IMR-90 (cell line): ENCODE data around the gene GUCD1. TPM values are rescaled to one million over a fixed set of nuclear protein-coding genes. Genes with fewer than 3 reads are reported as not detected.
A peak's percentile ranks its signal among the peaks of the same experiment; 100 is the strongest.

Experiments
- ATAC-seq: fragments of 200-7000 bp; cut with Tn5 transposase; 2 replicates; pipeline ENCODE4 v1.9.1; 2020; ENCODE audit warnings: low read depth, mild to moderate bottlenecking, moderate library complexity
- BruUV-seq: library from RNA; stranded (reverse); fragments of 400-500 nt; replicated peaks from 2 replicates; lab custom pipeline; 2021; lab: Mats Ljungman, UMichigan
- CTCF ChIA-PET: fragments of 300-600 bp; formaldehyde crosslinking; extraction: SDS; loops from one replicate; lab custom pipeline; 2021; ENCODE audit warnings: antibody characterized with exemption; lab: Yijun Ruan, JAX
- POLR2A ChIA-PET: fragments of 300-600 bp; sonication (Branson Sonifier 250); formaldehyde crosslinking; loops from one replicate; lab custom pipeline; 2022; ENCODE audit warnings: antibody characterized with exemption; ENCODE audit not compliant: unreplicated experiment; lab: Charles Lee
- DNase-seq: peaks from one replicate; pipeline ENCODE4 v3.0.0; 2013
- H2AFZ ChIP-seq: replicated peaks from 2 replicates; pipeline ENCODE3; 2013; ENCODE audit warnings: low read length, mild to moderate bottlenecking; ENCODE audit not compliant: poor library complexity
- H2AK5ac ChIP-seq: 2 replicates; pipeline ENCODE4 v1.6.1; 2013; ENCODE audit warnings: low read depth, low read length, inconsistent platforms
- H2AK9ac ChIP-seq: replicated peaks from 2 replicates; pipeline ENCODE3; 2013; ENCODE audit warnings: mild to moderate bottlenecking, low read depth, low read length, moderate library complexity; ENCODE audit not compliant: poor library complexity
- H2BK120ac ChIP-seq: 2 replicates; pipeline ENCODE4 v1.6.1; 2013; ENCODE audit warnings: low read depth, low read length, inconsistent platforms
- H2BK15ac ChIP-seq: 3 replicates; pipeline ENCODE4 v1.6.1; 2013; ENCODE audit warnings: low read depth, low read length, inconsistent platforms
- H2BK20ac ChIP-seq: 2 replicates; pipeline ENCODE4 v1.6.1; 2013; ENCODE audit warnings: low read depth, mild to moderate bottlenecking, inconsistent platforms, low read length, moderate library complexity
- H2BK5ac ChIP-seq: 2 replicates; pipeline ENCODE4 v1.6.1; 2013; ENCODE audit warnings: mild to moderate bottlenecking, low read depth, low read length, inconsistent platforms; ENCODE audit not compliant: poor library complexity, severe bottlenecking
- H3K14ac ChIP-seq: replicated peaks from 2 replicates; pipeline ENCODE4 v1.6.1; 2013; ENCODE audit warnings: low read depth, low read length, inconsistent platforms
- H3K18ac ChIP-seq: 2 replicates; pipeline ENCODE4 v1.6.1; 2013; ENCODE audit warnings: low read depth, low read length, control low read depth
- H3K23ac ChIP-seq: 2 replicates; pipeline ENCODE4 v1.6.1; 2013; ENCODE audit warnings: low read depth, low read length, inconsistent platforms
- H3K27ac ChIP-seq: 2 replicates; pipeline ENCODE4 v1.5.1; 2013; ENCODE audit warnings: mild to moderate bottlenecking, control low read depth, low read length; ENCODE audit not compliant: insufficient read depth
- H3K27me3 ChIP-seq: 2 replicates; pipeline ENCODE4 v1.6.1; 2013; ENCODE audit warnings: low read length; ENCODE audit not compliant: control insufficient read depth, insufficient read depth
- H3K36me3 ChIP-seq: 2 replicates; pipeline ENCODE4 v1.6.1; 2013; ENCODE audit warnings: low read length, mixed read lengths; ENCODE audit not compliant: control insufficient read depth, insufficient read depth
- H3K4ac ChIP-seq: 2 replicates; pipeline ENCODE4 v1.6.1; 2013; ENCODE audit warnings: low read depth, low read length, inconsistent platforms
- H3K4me1 ChIP-seq: 2 replicates; pipeline ENCODE4 v1.6.1; 2013; ENCODE audit warnings: low read length, mixed read lengths; ENCODE audit not compliant: control insufficient read depth, insufficient read depth
- H3K4me2 ChIP-seq: 2 replicates; pipeline ENCODE4 v1.6.1; 2013; ENCODE audit warnings: low read depth, mild to moderate bottlenecking, control low read depth, low read length, moderate library complexity
- H3K4me3 ChIP-seq: 2 replicates; pipeline ENCODE4 v1.5.1; 2013; ENCODE audit warnings: low read depth, mild to moderate bottlenecking, control low read depth, low read length, moderate library complexity; ENCODE audit not compliant: insufficient read depth
- H3K56ac ChIP-seq: 2 replicates; pipeline ENCODE4 v1.6.1; 2013; ENCODE audit warnings: low read length, inconsistent platforms; ENCODE audit not compliant: insufficient read depth; ENCODE audit errors: extremely low read depth
- H3K79me1 ChIP-seq, 2 experiments: 2 replicates each; pipeline ENCODE4 v1.6.1; 2013; ENCODE audit warnings: low read length in 2 of 2, inconsistent platforms in 1 of 2, low read depth in 1 of 2
- H3K9ac ChIP-seq: 2 replicates; pipeline ENCODE4 v1.6.1; 2013; ENCODE audit warnings: low read depth, low read length, control low read depth
- H3K9me1 ChIP-seq: 2 replicates; pipeline ENCODE4 v1.6.1; 2013; ENCODE audit warnings: low read length, inconsistent platforms; ENCODE audit not compliant: insufficient read depth
- H3K9me3 ChIP-seq: 2 replicates; pipeline ENCODE4 v1.6.1; 2013; ENCODE audit warnings: low read length; ENCODE audit not compliant: control insufficient read depth, insufficient read depth
- H4K20me1 ChIP-seq: 2 replicates; pipeline ENCODE4 v1.6.1; 2013; ENCODE audit warnings: low read length, inconsistent platforms; ENCODE audit not compliant: insufficient read depth
- H4K5ac ChIP-seq: 2 replicates; pipeline ENCODE4 v1.6.1; 2013; ENCODE audit warnings: mild to moderate bottlenecking, low read depth, low read length, control low read depth
- H4K8ac ChIP-seq, 2 experiments: 2 replicates each; pipeline ENCODE4 v1.6.1; 2013; ENCODE audit warnings: low read depth in 2 of 2, low read length in 2 of 2, control low read depth in 1 of 2, inconsistent platforms in 1 of 2
- H4K91ac ChIP-seq: 2 replicates; pipeline ENCODE4 v1.6.1; 2013; ENCODE audit warnings: low read depth, low read length, inconsistent platforms; ENCODE audit not compliant: insufficient read depth
- CHD1 ChIP-seq: IDR thresholded peaks from 2 replicates; pipeline ENCODE4 v1.6.1; 2012; ENCODE audit warnings: low read depth, low read length, improper control_type of control experiment
- MAZ ChIP-seq: IDR thresholded peaks from 2 replicates; pipeline ENCODE4 v1.6.1; 2012; ENCODE audit warnings: low read depth, mild to moderate bottlenecking, low read length, improper control_type of control experiment, moderate library complexity, borderline replicate concordance
- NFE2L2 ChIP-seq: fragments of 150-350 bp; IDR thresholded peaks from 2 replicates; pipeline ENCODE4 v1.6.1; 2016; ENCODE audit warnings: low read depth, mild to moderate bottlenecking, low read length
- RCOR1 ChIP-seq: IDR thresholded peaks from 2 replicates; pipeline ENCODE4 v1.6.1; 2012; ENCODE audit warnings: mild to moderate bottlenecking, low read length, improper control_type of control experiment; ENCODE audit not compliant: insufficient replicate concordance
- WGBS, 2 experiments: methylation state at CpG; one replicate each; pipeline versions ENCODE4 v1.1.5 to v1.1.7; 2013; ENCODE audit warnings: missing lambda C conversion rate in 2 of 2; ENCODE audit not compliant: insufficient read length in 1 of 2; ENCODE audit errors: extremely low coverage in 2 of 2; 5-methylcytosine and 5-hydroxymethylcytosine counted together
- dilution Hi-C: fragments of 300-500 bp; cut with HindIII; formaldehyde crosslinking; loops from one replicate; pipeline ENCODE4 v1.14.3; 2018; ENCODE audit warnings: low sequenced_read_pairs; ENCODE audit not compliant: unreplicated experiment
- in situ Hi-C: fragments of 300-500 bp; cut with MboI; formaldehyde crosslinking; loops from 3 replicates; pipeline ENCODE4 v1.14.3; 2019; ENCODE audit warnings: low sequenced_read_pairs, inconsistent platforms, mixed read lengths
- intact Hi-C: fragments of 100-400 bp; cut with micrococcal nuclease; formaldehyde crosslinking; loops from 2 replicates; pipeline ENCODE4 v1.10.0; 2022
- polyA plus RNA-seq, 3 experiments: library from polyadenylated mRNA; depleted of rRNA; stranded (reverse); fragments of >200 nt; gene quantifications; 2 replicates each; pipeline ENCODE4 v1.2.3, GENCODE V29; 2012; ENCODE audit warnings: low replicate concordance in 1 of 3
- total RNA-seq: library from RNA; depleted of rRNA; stranded (reverse); fragments of >200 nt; gene quantifications from 2 replicates; pipeline ENCODE4 v1.2.3, GENCODE V29; 2012
- TF ChIP-seq, protein P1 (sequence below): conservative IDR thresholded peaks from 2 replicates; pipeline ENCODE4 v1.5.1; 2012; ENCODE audit warnings: mild to moderate bottlenecking, low read depth, low read length, improper control_type of control experiment

Gene GUCD1
- total and polyA plus RNA-seq, 2 of the 4 experiments (the other 2 are of a cell fraction): 97.6 to 143 TPM

DNA sequence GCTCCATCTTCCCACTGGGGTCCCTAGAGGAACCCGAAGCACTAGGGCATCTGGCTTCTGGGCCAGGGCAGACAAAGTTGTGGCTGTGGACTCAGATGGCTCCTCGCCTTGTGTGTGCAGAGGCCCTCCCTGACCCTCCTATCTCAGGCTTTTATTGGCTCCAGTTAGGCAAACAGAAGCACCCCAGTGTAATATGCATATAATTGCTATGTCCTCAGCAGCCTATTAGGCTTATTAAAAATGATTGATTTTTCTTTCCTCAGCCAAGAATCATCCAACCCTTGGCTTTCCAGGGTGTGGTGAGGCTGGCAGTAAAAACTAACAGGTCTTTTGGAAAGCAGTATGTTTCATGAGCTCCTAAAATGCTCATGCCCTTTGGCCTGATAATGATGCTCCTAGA lies 37.5 kb downstream of the GUCD1 start:
- intact Hi-C loops (no loop called here), in situ Hi-C loops (no loop called here), dilution Hi-C loops (no loop called here)
- CTCF ChIA-PET: interaction anchor here (1.4 kb wide), 1 partner anchor 12 kb away, joined by 3 read pairs; no protein-coding TSS in a partner anchor
- H4K8ac ChIP-seq: no peak overlapping the region
- no peak overlapping the region for H3K23ac ChIP-seq
- no peak overlapping the region for H3K56ac ChIP-seq
- H2AFZ ChIP-seq: no peak overlapping the region
- H3K4me1 ChIP-seq: peaks cover 2% of the 10 kb centered on the region
- no CpG with 5 or more reads among the region's 2 CpGs for WGBS, 2 experiments
- TF ChIP-seq RCOR1 (no peak), MAZ (no peak), NFE2L2 (no peak), CHD1 (no peak)
- TF ChIP-seq, protein P1, sequence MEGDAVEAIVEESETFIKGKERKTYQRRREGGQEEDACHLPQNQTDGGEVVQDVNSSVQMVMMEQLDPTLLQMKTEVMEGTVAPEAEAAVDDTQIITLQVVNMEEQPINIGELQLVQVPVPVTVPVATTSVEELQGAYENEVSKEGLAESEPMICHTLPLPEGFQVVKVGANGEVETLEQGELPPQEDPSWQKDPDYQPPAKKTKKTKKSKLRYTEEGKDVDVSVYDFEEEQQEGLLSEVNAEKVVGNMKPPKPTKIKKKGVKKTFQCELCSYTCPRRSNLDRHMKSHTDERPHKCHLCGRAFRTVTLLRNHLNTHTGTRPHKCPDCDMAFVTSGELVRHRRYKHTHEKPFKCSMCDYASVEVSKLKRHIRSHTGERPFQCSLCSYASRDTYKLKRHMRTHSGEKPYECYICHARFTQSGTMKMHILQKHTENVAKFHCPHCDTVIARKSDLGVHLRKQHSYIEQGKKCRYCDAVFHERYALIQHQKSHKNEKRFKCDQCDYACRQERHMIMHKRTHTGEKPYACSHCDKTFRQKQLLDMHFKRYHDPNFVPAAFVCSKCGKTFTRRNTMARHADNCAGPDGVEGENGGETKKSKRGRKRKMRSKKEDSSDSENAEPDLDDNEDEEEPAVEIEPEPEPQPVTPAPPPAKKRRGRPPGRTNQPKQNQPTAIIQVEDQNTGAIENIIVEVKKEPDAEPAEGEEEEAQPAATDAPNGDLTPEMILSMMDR: no peak
- no peak overlapping the region for H3K9ac ChIP-seq
- H3K9me1 ChIP-seq: no peaks in the 10 kb centered on the region
- no peak overlapping the region for H3K14ac ChIP-seq
- no peak overlapping the region for H3K4me2 ChIP-seq
- no peak for ATAC-seq
- no peak overlapping the region for H2BK5ac ChIP-seq
- no peak overlapping the region for H2BK15ac ChIP-seq
- BruUV-seq: no TSS peak
- no peak overlapping the region for H3K4me3 ChIP-seq
- H3K9me3 ChIP-seq: no peaks in the 10 kb centered on the region
- H3K27ac ChIP-seq: no peak overlapping the region
- H2BK120ac ChIP-seq: no peak overlapping the region
- no peak overlapping the region for H3K4ac ChIP-seq
- H3K79me1 ChIP-seq: no peaks in the 10 kb centered on the region
- DNase-seq: no peak
- peaks cover 9% of the 10 kb centered on the region for H3K27me3 ChIP-seq
- peak overlapping the region; percentile 71 for H2AK9ac ChIP-seq
- no peaks in the 10 kb centered on the region for H3K36me3 ChIP-seq
- H4K20me1 ChIP-seq: no peaks in the 10 kb centered on the region
- no peak overlapping the region for H4K5ac ChIP-seq
- no peak overlapping the region for H4K91ac ChIP-seq
- no peak overlapping the region for H2BK20ac ChIP-seq
- no peak overlapping the region for H3K18ac ChIP-seq
- POLR2A ChIA-PET: no interaction called here
- H2AK5ac ChIP-seq: 0 out of 2 replicates have a peak overlapping the region, but pooled peaks have one; percentile 52
